Psoas muscle (tissue), 8 donors: ENCODE results near the gene SFMBT1. TPM values are rescaled to one million over a fixed set of nuclear protein-coding genes. Genes with fewer than 3 reads are reported as not detected.
A peak's percentile ranks its signal among the peaks of the same experiment; 100 is the strongest.

ENCODE experiments used
- ATAC-seq, 4 donors: fragments of 200-7000 bp; cut with Tn5 transposase; one replicate each; pipeline ENCODE4 v1.9.1; 2020; ENCODE audit warnings: moderate library complexity in 3 of 4, mild to moderate bottlenecking in 2 of 4
- DNase-seq, 2 donors: peaks; one replicate each; pipeline ENCODE4 v3.0.0-alpha.2; 2020
- H3K27ac ChIP-seq: fragments of 200-600 bp; one replicate; pipeline ENCODE4 v1.8.0; 2022
- H3K27me3 ChIP-seq, 3 donors: fragments of 200-600 bp in 1 of 3; one replicate each; pipeline versions ENCODE4 v1.6.1 to v1.8.0; 2013 to 2022; ENCODE audit warnings: low read length in 2 of 3, mild to moderate bottlenecking in 2 of 3, moderate library complexity in 1 of 3; ENCODE audit not compliant: insufficient read depth in 3 of 3
- H3K36me3 ChIP-seq, 2 donors: fragments of 200-600 bp in 1 of 2; one replicate each; pipeline versions ENCODE4 v1.6.1 to v1.8.0; 2013 to 2022; ENCODE audit warnings: low read depth in 1 of 2, mild to moderate bottlenecking in 1 of 2, moderate library complexity in 1 of 2; ENCODE audit not compliant: insufficient read depth in 1 of 2
- H3K4me1 ChIP-seq: fragments of 200-600 bp; one replicate; pipeline ENCODE4 v1.8.0; 2022
- H3K4me3 ChIP-seq: fragments of 200-600 bp; one replicate; pipeline ENCODE4 v1.8.0; 2022; ENCODE audit warnings: mild to moderate bottlenecking
- H3K9me3 ChIP-seq: fragments of 200-600 bp; one replicate; pipeline ENCODE4 v1.8.0; 2022
- CTCF ChIP-seq: fragments of 200-600 bp; IDR thresholded peaks from one replicate; pipeline ENCODE4 v1.8.0; 2022; ENCODE audit warnings: antibody characterized with exemption
- WGBS, 3 donors: extraction: QIAGEN DNeasy Blood & Tissue Kit; methylation state at CpG; one replicate each; pipeline versions ENCODE4 v1.1.6 to v1.1.7; 2013; 5-methylcytosine and 5-hydroxymethylcytosine counted together
- intact Hi-C, 2 donors: fragments of 100-400 bp; cut with DNase I; formaldehyde crosslinking; loops; one replicate each; pipeline versions ENCODE4 v1.11.0 to v1.14.2; 2022
- polyA plus RNA-seq, 3 donors: library from polyadenylated mRNA; stranded (reverse); fragments of 200-250 nt; gene quantifications; one replicate each; pipeline ENCODE4 v1.2.3, GENCODE V29; 2013
- total RNA-seq, 4 donors: library from RNA; stranded (reverse); fragmentation: NEBNext Ultra II Directional in 2 of 4; extraction: Animal tissue kit (Norgen Biotek cat#: 25700) in 2 of 4; gene quantifications; one replicate each; pipeline versions ENCODE4 v1.2.1 to v1.2.4, GENCODE V29; 2021 to 2023
- donor health status: healthy with polysubstance abuse.
- donor health status: DM: no; HTN: no; CAD: no; lungs with moderate emphysema.
- donor health status: Bipolar disorder and iron deficiency.
- donor health status: healthy.
- donor health status: DM: yes; HTN: yes; CAD: no.
- donor health status: DM: no; HTN: no; CAD: no.
- donor health status: DM: no; HTN: no; CAD: no.
- donor health status: DM: yes; HTN: yes; CAD: no.

SFMBT1 gene
- total and polyA plus RNA-seq, 7 donors: 6.7 to 25.0 (median 16.3) TPM

GRCh38 chr3:53089511-53089910, 43.6 kb upstream of the SFMBT1 start:
- DNase-seq (no peak), ATAC-seq (peak in 1 of 4 donors; percentile 34)
- intact Hi-C loops: no loop called here
- Histone ChIP-seq H3K9me3 (no peaks in the 10 kb centered on the region), H3K4me1 (no peaks in the 10 kb centered on the region), H3K27me3 (no peaks in the 10 kb centered on the region), H3K4me3 (no peak overlapping the region), H3K36me3 (peaks cover 2 to 79% of the 10 kb centered on the region in 2 donors), H3K27ac (no peak overlapping the region)
- WGBS, 3 donors: 84 to 89% (median 88%) methylated on average over 6 of the region's 6 CpGs
- TF ChIP-seq CTCF: no peak

DNA sequence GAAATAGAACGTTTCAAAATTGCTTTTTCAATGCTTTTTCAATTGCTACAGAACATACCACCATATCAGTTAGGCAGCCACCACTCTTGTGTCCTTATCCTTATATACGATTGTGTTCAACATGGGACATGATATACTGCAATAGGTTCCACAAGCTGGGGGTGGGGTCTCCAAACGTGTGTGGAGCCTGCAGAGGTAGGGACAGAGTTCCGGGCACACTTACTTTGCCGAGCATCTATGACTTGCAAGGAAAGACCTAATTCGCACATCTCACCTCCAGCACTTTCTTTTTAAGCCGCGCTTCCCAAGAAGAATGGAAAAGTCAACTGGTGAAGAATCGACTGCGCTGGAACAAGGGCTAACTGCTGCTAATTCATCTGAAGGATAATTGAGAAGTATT, 39.6 kb upstream of the SFMBT1 start:
- Histone ChIP-seq H3K4me1 (no peaks in the 10 kb centered on the region), H3K4me3 (no peak overlapping the region), H3K27me3 (no peaks in the 10 kb centered on the region), H3K36me3 (peaks cover 0 to 38% of the 10 kb centered on the region in 2 donors), H3K9me3 (no peaks in the 10 kb centered on the region), H3K27ac (no peak overlapping the region)
- intact Hi-C loops: no loop called here
- 80 to 84% (median 84%) methylated on average over 10 of the region's 10 CpGs for WGBS, 3 donors
- ATAC-seq (no peak), DNase-seq (no peak)
- TF ChIP-seq CTCF: no peak

GRCh38 chr3:53084310-53085001, 38.6 kb upstream of the SFMBT1 start:
- no peaks in the 10 kb centered on the region for H3K4me1 ChIP-seq
- H3K27ac ChIP-seq: no peak overlapping the region
- DNase-seq (no peak), ATAC-seq (peak; percentile 44 to 71 (median 58))
- H3K4me3 ChIP-seq: no peak overlapping the region
- no peaks in the 10 kb centered on the region for H3K27me3 ChIP-seq
- no peak for TF ChIP-seq CTCF
- H3K9me3 ChIP-seq: no peaks in the 10 kb centered on the region
- 55 to 73% (median 61%) methylated on average over 12 of the region's 12 CpGs for WGBS, 3 donors
- peaks cover 0 to 28% of the 10 kb centered on the region in 2 donors for H3K36me3 ChIP-seq
- intact Hi-C loops: no loop called here

DNA sequence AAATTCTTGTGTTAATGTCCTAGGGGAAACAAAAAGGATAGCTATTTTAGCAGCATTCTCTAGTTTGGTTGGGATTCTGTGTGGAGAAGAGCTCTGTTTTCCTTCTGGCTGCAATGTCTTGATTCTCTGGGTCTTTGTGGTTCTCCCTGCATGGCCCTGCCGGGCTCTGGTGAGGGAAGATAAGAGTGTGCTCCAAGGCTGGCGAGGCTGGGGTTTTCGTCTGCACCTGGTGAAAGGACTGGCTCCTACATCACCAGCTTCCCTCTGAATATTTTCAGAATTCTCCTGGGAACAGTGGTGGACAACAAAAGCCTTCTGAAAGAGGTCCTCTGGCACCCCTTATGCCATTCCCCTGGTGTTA, 38.1 kb upstream of the SFMBT1 start:
- peaks cover 0 to 23% of the 10 kb centered on the region in 2 donors for H3K36me3 ChIP-seq
- no peak for TF ChIP-seq CTCF
- intact Hi-C loops: no loop called here
- no peak for DNase-seq
- WGBS, 3 donors: 56 to 73% (median 69%) methylated on average over 3 of the region's 3 CpGs
- H3K27ac ChIP-seq: no peak overlapping the region
- no peaks in the 10 kb centered on the region for H3K27me3 ChIP-seq
- no peaks in the 10 kb centered on the region for H3K9me3 ChIP-seq
- H3K4me1 ChIP-seq: no peaks in the 10 kb centered on the region
- ATAC-seq: peak in 2 of 4 donors; percentile 9 to 21
- no peak overlapping the region for H3K4me3 ChIP-seq

DNA sequence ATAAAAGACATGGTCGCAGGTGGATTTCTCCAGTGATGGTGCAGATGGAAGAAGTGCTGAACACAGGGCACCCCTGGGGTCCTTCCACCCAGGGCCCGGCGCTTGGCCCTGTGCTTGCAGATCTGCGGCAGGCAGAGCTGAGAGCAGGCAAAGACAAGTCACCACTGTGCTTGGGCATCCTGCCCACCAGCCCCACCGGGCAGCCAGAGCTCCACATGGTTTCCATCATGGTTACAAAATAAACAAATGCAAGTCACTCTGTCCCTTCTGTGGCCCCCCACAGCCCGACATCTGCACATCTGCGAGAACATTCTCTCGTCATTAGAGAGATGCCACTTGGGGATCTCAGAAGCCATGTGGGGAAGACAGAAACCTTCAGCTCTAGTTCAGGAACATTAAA, 37.6 kb upstream of the SFMBT1 start:
- peak in 1 of 2 donors; percentile 69 for DNase-seq

More for the DNA sequence above, 37.6 kb upstream of the SFMBT1 start:
- intact Hi-C loops: no loop called here
- Histone ChIP-seq H3K36me3 (peaks cover 0 to 20% of the 10 kb centered on the region in 2 donors), H3K9me3 (no peaks in the 10 kb centered on the region), H3K4me3 (no peak overlapping the region), H3K4me1 (no peaks in the 10 kb centered on the region), H3K27ac (no peak overlapping the region), H3K27me3 (no peaks in the 10 kb centered on the region)
- TF ChIP-seq CTCF: no peak
- ATAC-seq: peak in 3 of 4 donors; percentile 32 to 45 (median 34)
- 49 to 69% (median 55%) methylated on average over 8 of the region's 8 CpGs for WGBS, 3 donors
